CD4-positive, alpha-beta T cell treated with Interleukin-1 beta for 1 hour (primary cell): ENCODE measurements around the gene HS3ST3A1.

Experiments
- DNase-seq, 2 donors: peaks; one replicate each; pipeline ENCODE4 v3.0.0-alpha.2; 2020 to 2022

HS3ST3A1 gene

DNA sequence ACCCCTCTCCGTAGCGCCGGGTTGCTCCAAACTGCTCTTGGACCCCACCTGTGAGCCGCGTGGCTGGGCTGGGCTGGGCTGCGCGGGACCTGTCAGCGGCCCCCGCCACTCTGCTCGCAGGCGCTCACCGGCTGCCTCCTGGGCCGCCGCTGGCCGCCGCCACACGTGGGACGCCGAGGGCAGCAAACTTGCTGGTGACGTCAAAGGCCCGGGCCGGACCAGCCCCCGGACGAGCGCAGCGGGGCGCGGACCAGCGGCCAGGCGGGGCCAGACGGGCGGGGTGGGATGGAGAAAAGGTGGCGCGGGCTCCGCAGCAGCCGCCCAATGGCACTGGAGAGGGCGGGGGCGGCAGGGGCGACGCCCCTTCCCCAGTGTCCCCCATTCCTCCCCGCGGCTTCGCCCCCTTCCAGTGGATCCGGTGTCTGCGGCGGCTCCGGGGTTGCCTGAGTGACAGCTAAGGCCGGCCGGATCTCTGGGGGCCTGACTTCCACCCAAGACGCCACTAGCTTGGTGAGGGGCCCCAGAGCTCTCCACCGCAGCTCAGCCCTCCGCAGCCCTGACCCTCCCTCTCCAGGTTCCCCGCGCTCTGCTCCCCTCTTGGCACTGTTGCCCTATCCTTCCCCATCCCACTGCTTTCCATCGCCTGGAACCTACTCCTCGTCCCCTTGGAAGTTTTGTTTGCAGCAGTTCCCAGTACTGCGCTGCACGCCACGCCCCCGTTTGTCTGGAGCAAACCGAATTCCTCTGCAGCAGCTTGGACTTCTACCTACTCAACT lies at the start of gene HS3ST3A1:
Gene HS3ST3A1 (minus strand): TSS at position 154 of the 776 bp plus-strand sequence. CDS start 800 bp downstream, outside the sequence.
- no peak for DNase-seq

DNA sequence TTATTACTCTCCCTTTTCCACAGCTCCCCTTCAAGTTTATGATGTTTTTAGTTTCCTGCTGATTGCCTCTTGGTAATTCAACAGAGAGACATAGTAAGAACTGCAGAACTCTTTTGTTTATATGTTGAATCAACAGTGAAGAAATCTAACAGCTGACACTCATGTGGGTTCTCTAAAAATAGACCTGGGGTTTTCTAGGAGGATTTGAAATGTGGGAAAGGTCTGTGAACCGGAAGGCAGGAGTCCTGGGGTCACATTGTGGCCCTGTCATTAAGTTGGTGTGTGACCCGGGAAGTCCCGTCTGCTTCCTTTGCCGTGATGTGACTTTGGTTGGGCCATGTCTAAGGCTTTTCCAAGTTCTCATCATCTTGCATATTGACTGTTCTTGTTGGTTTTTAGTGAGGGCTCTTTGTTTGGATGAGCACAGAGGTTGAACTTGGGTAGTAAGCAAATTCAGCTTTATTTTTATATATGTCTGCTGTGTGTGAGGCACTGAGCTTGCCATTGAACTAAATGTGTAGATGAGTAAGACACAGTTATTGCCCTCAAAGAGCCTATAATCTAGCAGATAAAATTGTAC lies 48.5 kb upstream of the HS3ST3A1 start:
- no peak for DNase-seq

DNA sequence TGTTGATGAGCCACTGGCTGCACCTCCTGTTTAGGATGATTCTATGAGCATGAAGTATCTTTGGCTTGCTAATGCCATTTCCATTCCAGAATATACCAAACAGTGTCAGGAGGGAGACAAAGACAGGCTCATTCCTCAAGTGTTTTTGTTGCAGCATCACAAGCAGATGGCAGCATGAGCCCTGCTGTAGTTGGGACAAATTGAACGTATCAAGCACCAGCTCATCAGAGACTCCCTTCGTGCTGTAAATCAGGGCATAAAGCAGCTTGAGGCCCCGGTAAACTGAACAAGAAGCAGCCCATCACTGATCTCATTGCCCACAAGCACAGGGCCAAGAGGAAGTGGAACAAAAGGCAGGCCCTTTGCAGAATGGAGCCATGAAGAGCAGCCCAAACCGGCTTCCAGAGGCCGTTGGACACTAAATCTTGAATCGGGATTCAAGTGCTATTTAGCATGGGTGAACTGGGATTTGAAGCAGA lies 45.9 kb upstream of the HS3ST3A1 start:
- DNase-seq, result peak in 1 of 2 donors; percentile 2

DNA sequence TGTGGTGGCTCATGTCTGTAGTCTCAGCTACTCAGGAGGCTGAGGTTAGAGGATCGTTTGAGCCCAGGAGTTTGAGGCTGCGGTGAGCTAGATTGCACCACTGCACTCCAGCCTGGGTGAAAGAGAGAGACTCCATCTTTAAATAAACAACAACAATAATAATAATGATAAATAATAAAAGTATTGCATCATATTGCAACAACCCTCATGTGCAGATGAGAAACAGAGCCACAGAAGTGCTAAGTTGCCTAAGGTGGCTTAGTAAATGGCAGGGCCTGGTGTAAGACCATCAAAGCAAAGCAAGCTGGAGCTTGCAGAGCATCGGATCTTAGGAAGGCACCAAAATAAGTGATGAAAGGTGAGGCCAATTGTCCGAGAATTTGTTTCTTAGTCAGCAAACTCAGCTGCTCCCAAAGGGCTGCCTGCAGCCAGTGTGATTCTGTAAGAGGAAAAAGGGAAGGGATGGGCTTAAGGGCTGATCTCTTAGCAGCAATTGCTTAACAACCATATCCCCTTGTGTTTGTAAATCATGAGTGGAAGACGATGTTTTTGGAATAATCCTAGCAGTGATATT lies 45.3 kb upstream of the HS3ST3A1 start:
- no peak for DNase-seq

DNA sequence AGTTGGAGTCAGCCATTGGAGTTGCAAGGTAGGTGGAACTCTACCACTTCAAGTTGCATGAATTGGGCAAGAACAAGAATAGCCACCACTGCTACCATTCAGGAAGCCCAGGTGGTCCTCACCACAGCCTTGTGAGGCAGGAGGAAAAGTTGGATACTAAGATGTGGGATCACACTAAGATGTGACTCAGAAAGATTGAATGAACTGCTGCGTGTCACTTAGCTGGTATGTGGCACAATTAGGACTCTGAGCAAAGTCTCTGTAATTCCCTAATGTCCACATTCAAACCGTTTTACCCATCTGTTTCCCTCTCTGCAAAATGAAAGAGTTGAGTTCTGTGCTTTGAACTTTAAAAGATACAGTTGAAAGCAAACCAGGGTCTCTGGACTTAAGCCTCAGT lies 44.7 kb upstream of the HS3ST3A1 start:
- DNase-seq, result no peak

DNA sequence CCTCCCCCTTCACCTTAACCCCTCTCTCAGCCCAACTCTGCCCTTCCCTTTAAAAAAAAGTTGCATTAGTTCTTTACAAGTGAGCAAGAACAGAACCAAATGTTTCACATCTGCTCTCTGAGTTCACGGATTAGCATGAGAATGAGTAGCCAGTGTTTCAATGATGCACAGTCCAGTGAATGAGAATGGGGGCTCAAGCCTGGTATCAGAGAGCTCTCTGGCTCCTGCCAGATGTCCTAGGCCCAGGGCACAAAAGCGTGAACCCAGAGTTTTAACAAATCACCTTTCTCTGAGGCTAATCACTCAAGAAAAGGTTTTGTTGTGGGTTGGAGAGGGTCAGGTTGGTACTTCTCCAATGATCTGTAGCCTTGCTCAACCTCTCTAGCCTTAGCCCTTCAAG lies 41.5 kb upstream of the HS3ST3A1 start:
- DNase-seq, result no peak

DNA sequence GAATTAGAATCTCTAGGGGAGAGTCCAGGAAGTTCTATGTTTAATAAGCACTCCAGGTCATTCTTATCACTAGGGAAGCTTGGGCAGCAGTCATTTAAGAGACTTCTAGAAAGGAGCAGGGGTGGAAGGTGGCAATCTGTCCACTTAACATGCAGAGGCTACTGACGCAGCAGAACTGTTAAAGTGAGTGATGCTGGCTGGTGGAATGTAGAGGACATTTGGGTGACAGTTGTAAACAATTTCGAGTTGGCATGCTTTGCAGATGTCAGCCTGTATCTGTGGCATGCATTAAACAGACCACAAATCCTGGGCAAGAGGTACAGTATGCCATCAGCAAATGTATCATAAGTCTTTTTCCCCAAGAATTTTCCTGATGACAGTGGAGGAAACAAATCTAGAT lies 40.5 kb upstream of the HS3ST3A1 start:
- no peak for DNase-seq

DNA sequence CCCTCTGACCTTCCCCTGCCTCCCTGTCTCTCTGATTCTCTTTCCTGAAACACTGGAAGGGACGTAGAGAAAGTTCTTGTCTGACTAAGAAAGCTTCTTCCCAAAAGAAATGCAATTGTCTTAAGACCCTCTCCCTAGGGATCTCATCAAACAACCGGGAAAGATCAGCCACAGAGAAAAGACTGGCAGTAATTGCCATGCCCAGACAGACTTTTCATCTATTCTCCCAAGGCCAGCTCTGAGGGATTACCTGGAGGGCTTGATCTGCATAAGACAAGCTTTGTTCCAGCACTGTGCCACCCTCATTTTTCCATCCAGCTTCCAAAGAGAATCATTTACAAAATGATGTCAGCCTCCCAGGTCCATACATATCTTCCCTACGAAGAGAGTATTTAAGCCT lies 38.8 kb upstream of the HS3ST3A1 start:
- DNase-seq, result no peak

DNA sequence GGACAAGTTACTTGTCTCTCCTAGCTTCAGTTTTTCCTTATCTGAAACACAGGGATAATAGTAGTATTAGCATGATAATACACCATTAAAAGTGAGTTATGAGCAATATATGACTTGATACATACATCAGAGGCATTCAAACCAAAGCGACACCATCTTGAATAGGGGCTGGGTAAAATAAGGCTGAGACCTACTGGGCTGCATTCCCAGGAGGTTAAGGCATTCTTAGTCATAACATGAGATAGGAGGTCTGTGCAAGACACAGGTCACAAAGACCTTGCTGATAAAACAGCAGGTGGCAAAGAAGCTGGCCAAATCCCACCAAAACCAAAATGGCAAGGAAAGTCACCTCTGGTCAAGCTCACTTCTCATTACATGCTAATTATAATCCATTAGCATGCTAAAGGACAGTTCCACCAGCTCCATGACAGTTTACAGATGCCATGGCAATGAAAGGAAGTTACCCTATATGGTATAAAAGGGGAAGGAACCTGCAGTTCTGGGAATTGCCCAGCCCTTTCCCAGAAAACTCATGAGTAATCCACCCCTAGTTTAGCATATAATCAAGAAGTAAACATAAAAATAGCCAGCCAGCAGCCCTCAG lies 37.2 kb upstream of the HS3ST3A1 start:
- no peak for DNase-seq

DNA sequence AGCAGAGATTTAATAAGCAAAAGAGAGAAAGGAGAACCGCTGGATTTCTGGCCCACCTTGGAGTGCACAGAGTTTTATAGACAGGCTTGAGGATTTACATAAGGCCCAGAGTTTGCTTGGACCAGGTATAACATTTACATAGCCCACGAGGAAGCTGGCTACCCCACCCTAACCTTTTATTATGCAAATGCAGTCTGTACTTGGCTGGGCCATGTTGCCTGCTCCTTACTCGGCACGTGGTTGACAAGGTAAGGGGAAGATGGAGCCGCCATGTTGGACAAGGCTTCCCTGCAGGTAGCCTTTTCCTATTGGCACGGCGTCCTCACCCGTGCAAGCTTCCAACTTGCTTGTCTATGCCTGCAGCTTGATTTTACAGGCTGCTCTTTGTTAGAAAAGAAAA lies 35.2 kb upstream of the HS3ST3A1 start:
- no peak for DNase-seq

DNA sequence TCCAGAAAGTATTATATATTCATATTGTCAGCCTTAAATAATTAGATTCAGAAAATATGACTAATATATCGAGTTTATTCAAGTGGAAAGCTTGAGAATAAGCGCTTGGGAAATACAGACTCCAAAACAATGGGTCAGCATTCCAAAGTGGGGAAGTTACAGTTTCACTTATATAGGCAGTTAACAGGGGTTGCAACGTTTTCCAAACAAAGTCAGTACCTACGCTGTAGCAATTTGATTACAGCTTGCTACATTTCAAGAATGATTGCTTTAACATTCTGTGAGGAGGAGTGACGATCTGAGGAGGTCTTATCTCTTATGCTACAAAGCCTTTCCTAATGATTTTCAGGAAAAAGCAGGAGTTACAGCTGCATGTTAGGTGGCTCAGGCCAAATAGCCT lies 34.2 kb upstream of the HS3ST3A1 start:
- no peak for DNase-seq

DNA sequence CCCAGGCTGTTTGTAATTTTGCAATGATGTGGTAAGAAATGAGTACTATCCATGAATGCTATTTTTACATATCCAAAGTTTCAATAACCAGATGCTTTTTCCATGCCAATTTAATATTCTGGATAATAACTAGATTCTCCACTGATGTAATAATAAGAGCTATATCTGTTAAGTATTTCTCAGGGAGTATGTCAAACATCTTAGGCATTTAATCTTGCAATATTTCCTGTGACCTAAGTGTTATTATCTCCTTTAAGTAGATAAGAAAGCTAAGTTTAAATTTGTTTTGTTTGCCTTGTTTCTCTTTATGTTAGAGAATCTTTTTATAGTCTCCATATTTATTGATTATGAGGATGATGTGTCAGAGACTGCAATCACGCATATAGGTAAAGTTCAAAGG lies 32.3 kb upstream of the HS3ST3A1 start:
- no peak for DNase-seq

DNA sequence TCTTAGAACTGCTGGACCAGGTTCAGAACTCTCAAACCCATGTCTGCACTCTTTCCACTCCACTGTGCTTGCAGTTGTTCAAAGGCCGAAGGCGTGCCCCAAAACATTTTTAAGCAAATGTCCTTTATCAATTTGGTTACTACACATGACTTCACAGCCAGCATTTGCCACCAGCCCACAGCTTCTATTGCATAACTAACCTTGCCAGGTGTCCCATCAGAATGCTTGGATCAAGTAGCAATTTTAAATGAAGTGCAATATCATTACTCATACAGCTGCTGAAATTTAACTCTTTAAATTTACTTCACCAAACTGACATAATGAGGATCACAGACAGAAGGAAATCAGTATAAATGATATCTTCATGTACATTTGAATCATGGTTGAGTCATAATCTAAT lies 29.8 kb upstream of the HS3ST3A1 start:
- DNase-seq, result no peak

DNA sequence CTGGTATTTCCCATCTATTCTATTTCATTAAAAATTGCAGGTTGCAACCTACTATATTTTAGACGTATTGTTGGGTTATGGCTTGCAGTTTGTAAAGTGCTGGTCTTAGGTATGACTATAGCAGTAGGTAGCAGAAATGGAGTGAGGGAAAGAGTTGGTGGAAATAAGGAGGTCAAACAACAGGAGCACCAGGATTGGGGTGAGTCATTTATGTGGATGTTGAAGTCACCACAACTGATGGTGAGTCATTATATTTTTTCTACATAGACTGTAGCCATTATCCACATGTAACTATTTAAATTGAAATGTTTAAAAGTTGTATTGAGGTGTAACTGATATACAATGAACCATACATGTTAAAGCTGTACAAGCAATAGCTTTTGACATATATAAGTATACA lies 25.0 kb upstream of the HS3ST3A1 start:
- DNase-seq, result no peak

DNA sequence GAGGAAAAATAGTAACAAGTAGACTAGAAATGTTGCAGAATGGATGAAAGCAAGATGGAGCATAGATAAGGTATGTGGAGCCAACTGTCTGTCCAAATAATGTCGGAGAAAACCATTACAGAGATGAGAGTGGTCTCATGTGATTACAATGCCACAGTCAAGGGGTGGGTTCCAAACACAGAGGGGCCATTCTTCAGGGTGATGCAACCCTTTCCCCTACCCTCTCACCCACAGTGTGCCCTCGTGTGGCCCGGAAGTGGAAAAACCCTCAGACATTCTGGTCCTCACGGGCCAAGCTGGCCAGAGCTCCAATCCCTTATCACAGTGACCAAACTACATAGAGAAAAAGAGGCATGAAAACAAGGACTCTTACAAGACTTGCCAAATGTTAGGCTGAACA lies 17.7 kb upstream of the HS3ST3A1 start:
- DNase-seq, result no peak

DNA sequence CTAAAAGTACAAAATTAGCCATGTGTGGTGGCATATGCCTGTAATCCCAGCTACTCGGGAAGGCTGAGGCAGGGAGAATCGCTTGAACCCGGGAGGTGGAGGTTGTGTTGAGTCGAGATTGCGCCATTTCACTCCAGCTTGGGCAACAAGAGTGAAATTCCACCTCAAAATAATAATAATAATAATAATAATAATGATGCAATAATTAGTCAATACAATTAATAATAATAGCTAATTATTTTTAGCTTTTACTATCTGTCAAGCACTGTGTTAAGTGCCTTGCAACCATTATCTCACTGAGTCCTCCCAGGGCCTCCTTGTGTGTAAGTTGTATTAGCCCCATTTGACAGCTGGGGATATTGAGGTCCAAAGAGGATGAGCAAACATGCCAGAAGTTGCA lies 14.3 kb upstream of the HS3ST3A1 start:
- no peak for DNase-seq

DNA sequence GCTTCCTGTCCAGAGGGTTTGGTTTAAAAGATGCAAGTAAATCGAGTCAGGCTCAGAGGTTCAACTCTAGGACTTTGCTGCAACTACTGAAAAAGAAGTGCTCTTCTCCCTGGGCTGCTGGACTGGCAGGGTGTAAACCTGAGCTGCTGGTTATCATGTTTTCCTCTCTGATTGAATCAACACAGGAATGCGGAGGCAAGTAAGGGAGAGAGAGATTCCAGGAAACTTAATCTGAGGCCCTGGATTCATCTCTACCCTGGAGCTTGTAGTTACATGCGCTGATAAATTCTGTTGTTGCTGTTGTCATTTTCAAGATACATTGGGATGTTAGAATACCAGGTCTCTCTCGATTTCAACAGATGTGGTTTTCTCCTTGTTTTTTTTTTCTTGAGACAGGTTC lies 8.2 kb upstream of the HS3ST3A1 start:
- DNase-seq, result no peak

DNA sequence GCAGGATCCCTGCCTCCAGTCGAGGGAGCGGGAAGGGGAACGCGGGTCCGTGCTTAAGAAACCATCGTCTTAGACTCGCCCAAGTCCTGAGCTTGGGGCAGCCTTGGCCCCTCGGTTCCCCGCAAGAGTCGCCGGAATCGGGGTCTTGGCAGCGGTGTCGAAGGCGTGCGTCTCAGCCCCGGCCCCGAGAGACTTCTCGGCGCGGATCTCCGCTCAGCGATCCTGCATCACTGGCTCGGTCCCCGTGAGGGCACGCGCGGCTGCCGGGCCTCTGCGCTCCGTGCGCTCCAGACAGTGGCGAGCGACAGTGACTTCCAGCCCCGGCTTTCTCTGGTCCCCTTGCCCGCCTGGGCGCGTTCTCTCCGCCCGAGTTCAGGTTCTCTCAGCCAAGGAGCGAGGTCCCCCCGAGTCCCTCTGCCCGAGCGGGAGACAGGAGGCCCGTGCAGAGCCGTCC lies 380 bp downstream of the HS3ST3A1 start:
- no peak for DNase-seq

DNA sequence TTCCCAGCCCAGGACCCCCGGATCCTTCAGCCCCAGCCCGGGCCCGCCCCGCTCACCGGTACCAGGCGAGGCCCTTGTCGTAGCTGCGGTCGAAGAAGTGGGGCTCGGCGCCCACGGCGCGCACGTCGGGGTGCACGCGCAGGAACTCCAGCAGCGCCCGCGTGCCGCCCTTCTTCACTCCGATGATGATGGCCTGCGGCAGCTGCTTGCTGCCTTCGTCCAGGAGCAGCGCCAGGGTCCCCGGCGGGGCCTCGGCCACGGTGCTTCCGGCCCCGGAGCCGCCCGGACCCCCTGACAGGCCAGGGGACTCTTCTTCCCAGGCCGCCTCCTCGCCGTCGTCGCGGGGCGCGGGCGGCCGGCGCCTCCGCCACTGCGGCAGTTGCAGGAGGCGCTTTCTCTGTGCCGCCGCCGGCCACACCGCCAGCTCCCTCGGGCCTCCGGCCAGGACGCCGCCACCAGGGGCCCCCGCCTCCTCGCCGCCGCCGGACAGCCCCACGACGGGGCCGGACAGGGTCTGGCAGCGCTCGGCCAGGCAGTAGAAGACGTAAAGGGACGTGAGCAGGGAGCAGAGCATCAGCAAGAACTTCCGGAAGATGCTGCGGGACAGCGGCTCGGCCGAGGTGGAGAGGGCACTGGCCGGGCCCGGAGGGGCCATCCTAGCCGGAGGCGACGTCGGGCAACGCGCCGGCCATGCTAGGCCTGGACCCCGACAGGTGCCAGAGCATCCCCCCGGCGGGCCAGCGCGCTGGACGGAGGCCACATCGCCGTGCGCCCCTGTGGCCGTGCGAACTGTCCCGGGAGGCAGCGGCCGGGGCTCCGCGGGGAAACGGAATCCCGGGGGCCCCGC lies 1.0 kb downstream of the HS3ST3A1 start:
- DNase-seq, result no peak

DNA sequence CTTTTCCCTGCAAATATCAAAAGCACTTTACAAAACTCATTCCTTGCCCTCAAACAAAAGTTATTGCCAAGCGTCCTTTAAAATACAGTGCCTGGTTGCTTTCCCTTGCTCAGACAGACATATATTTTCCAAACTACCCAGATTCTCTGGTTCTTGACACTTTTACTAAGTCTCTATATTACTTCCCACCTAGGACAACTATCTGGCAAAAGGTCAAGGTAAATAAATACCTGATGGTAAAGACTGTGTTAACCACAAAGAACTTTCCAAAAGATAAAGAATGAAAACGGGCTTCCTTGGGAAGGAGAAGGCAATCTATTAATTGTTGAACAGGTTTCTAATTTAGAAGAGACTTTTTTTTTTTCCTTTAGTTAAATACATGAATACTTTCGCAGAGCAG lies 1.9 kb downstream of the HS3ST3A1 start:
- DNase-seq, result no peak

DNA sequence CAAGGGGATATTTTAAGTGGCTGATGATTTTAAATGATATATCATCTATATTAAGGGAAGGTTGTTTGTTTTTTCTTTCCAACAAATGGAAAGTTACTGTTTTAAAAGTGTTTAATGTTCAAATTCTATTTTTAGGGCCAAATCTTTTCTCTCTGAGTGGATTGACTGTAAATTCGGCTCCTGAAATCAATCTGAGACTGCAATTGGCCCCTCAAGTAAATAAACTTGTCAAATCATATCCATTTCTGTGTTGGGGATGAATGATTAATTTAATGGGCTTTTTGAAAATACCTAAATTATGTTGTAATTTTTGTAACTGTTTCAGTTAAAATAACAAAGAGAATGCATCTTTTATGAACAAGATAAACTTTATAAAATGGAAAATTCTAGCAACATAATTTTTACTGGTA lies 2.6 kb downstream of the HS3ST3A1 start:
- DNase-seq, result no peak

DNA sequence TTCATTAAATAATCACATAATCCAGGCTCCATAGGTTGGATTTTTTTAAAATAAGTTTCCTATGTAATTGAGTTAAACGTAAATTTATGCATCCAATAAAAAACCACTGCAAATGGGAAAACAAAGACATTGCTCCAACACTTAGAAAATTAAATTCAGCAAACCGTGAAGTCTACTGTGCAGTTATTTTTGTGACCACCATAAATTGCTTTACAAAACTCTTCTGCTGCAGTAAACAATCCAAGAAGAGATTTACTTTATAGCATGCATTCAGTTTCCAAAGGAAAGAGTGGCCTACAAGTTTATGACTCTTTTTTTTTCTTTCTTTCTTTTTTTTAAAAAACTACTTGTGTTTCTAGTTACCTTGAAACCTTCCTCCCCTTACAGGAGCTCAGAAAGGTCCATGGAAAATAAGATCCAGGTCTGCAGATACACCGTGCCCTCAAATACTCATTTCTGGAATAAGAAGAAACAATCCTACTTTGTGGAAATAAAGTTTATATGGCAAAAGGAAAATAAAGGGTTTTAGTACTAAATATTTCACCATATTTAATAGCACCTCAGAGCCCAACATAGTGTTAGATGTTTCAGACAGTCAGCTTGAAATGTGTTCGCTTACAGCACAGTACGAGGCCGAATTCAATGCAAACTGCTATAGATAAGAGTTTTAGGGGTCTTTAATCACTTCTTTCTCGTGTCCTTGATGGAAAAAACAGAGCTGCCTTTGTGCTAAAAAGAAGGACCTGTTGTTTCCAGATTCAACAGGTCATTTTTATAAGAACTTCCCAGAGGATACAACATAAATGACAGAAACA lies 3.2 kb downstream of the HS3ST3A1 start:
- DNase-seq, result no peak
